ENCODE measurements around the gene TOM1.

TOM1 gene

GRCh38 chr22:35324762-35325161 lies 25.1 kb downstream of the TOM1 start:
- FAIRE-seq, result no peak

- FAIRE-seq, result no peak
These were observed 25.5 kb downstream of the TOM1 start for GRCh38 chr22:35325209-35325608.

GRCh38 chr22:35326854-35327562 lies 27.3 kb downstream of the TOM1 start:
- no peak for FAIRE-seq

- FAIRE-seq, result no peak
These were observed 28.2 kb downstream of the TOM1 start for GRCh38 chr22:35327690-35328471.

- FAIRE-seq, result no peak
These were observed 28.8 kb downstream of the TOM1 start for GRCh38 chr22:35328472-35328885.

- no peak for FAIRE-seq
These were observed 29.6 kb downstream of the TOM1 start for GRCh38 chr22:35329114-35329847.

GRCh38 chr22:35330258-35330861 lies 30.7 kb downstream of the TOM1 start:
- no peak for FAIRE-seq

GRCh38 chr22:35332278-35332677 lies 32.6 kb downstream of the TOM1 start:
- FAIRE-seq, result no peak

GRCh38 chr22:35333220-35333619 lies 33.5 kb downstream of the TOM1 start:
- FAIRE-seq, result no peak

GRCh38 chr22:35334004-35334403 lies 34.3 kb downstream of the TOM1 start:
- FAIRE-seq, result no peak

GRCh38 chr22:35335468-35335867 lies 35.8 kb downstream of the TOM1 start:
- FAIRE-seq, result no peak

GRCh38 chr22:35335936-35336781 lies 36.5 kb downstream of the TOM1 start:
- FAIRE-seq, result no peak

GRCh38 chr22:35337932-35338331 lies 38.2 kb downstream of the TOM1 start:
- FAIRE-seq, result no peak

- FAIRE-seq, result no peak
These were observed 41.6 kb downstream of the TOM1 start for GRCh38 chr22:35341090-35341874.

GRCh38 chr22:35342390-35342789 lies 42.7 kb downstream of the TOM1 start:
- no peak for FAIRE-seq

- no peak for FAIRE-seq
These were observed 44.2 kb downstream of the TOM1 start for GRCh38 chr22:35343664-35344550.

- FAIRE-seq, result no peak
These were observed 45.4 kb downstream of the TOM1 start for GRCh38 chr22:35344956-35345690.

- no peak for FAIRE-seq
These were observed 46.3 kb downstream of the TOM1 start for GRCh38 chr22:35345808-35346505.

Measured in TTC549 (cell line).